DND-41 (cell line): ENCODE data around the gene TOR1B.

Experiments used
- ATAC-seq: fragments of 200-7000 bp; cut with Tn5 transposase; 3 replicates; pipeline ENCODE4 v1.9.1; 2021; ENCODE audit warnings: low read depth; ENCODE audit not compliant: insufficient read depth
- DNase-seq: peaks from one replicate; pipeline ENCODE4 v3.0.0-alpha.2; 2020
- H2AFZ ChIP-seq: 2 replicates; pipeline ENCODE4 v1.6.0; 2012; ENCODE audit warnings: low read depth, low read length
- H3K27ac ChIP-seq: 2 replicates; pipeline ENCODE4 v1.5.1; 2012; ENCODE audit warnings: low read length, inconsistent platforms
- H3K27me3 ChIP-seq: fragments of 200-600 bp; sonication (generic); 2 replicates; pipeline ENCODE4 v1.6.0; 2012; ENCODE audit warnings: low read length, mild to moderate bottlenecking, inconsistent platforms; ENCODE audit not compliant: insufficient read depth, poor library complexity
- H3K36me3 ChIP-seq: 2 replicates; pipeline ENCODE4 v1.5.1; 2012; ENCODE audit warnings: low read length, inconsistent platforms; ENCODE audit not compliant: insufficient read depth
- H3K4me1 ChIP-seq: 2 replicates; pipeline ENCODE4 v1.5.1; 2012; ENCODE audit warnings: mild to moderate bottlenecking, low read length; ENCODE audit not compliant: insufficient read depth
- H3K4me2 ChIP-seq: 2 replicates; pipeline ENCODE4 v1.6.0; 2012; ENCODE audit warnings: mild to moderate bottlenecking, moderate library complexity, low read length, inconsistent platforms; ENCODE audit not compliant: insufficient read depth
- H3K4me3 ChIP-seq, 2 experiments: fragments of 200-600 bp in 1 of 2; shearing (Covaris generic) in 1 of 2; 2 replicates each; pipeline ENCODE4 v1.5.1; 2012 to 2016; ENCODE audit warnings: inconsistent platforms in 2 of 2, low read length in 2 of 2, mild to moderate bottlenecking in 2 of 2, low read depth in 1 of 2, moderate library complexity in 1 of 2
- H3K79me2 ChIP-seq: 2 replicates; pipeline ENCODE4 v1.6.0; 2012; ENCODE audit warnings: low read length, inconsistent platforms; ENCODE audit not compliant: insufficient read depth
- H3K9ac ChIP-seq: 2 replicates; pipeline ENCODE4 v1.6.0; 2012; ENCODE audit warnings: low read depth, mild to moderate bottlenecking, inconsistent platforms, low read length, moderate library complexity
- H3K9me3 ChIP-seq: 2 replicates; pipeline ENCODE4 v1.5.1; 2012; ENCODE audit warnings: low read length, moderate library complexity, mild to moderate bottlenecking, inconsistent platforms; ENCODE audit not compliant: insufficient read depth, severe bottlenecking
- H4K20me1 ChIP-seq: 2 replicates; pipeline ENCODE4 v1.6.0; 2012; ENCODE audit warnings: low read length; ENCODE audit not compliant: insufficient read depth
- EZH2 ChIP-seq: IDR thresholded peaks from 3 replicates; pipeline ENCODE4 v1.6.1; 2012; ENCODE audit warnings: borderline replicate concordance, low read depth, mild to moderate bottlenecking, moderate library complexity, low read length, inconsistent platforms; ENCODE audit not compliant: severe bottlenecking
- TF ChIP-seq, protein P1 (sequence below): IDR thresholded peaks from 2 replicates; pipeline ENCODE4 v1.5.1; 2012; ENCODE audit warnings: borderline replicate concordance, low read length, moderate library complexity, mild to moderate bottlenecking; ENCODE audit not compliant: poor library complexity, severe bottlenecking; ENCODE audit errors: extremely low read depth

TOR1B gene

DNA sequence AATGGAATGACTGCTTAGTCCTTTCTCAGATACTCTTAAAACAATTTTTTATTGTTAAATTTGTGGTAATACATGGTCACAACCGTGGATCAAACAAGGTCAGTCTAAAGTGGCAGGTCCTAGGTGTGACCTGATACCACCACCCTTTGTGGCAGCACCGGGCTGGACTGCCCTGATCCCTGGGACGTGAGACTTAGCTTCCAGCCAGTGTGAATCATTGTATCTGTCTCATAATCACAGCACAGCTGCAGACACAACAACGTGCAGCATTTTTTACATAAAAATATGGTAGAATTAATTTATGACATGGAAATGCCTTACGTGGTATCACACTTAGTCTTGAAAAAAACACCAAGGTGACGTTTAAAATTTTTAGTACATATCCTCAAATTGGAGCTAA is 7.8 kb downstream of the TOR1B start:
- H3K79me2 ChIP-seq, result peaks cover 19% of the 10 kb centered on the region
- H3K4me1 ChIP-seq, result no peaks in the 10 kb centered on the region
- DNase-seq, result no peak
- H3K9ac ChIP-seq, result no peak overlapping the region
- no peaks in the 10 kb centered on the region for H3K27me3 ChIP-seq
- TF ChIP-seq, protein P1, sequence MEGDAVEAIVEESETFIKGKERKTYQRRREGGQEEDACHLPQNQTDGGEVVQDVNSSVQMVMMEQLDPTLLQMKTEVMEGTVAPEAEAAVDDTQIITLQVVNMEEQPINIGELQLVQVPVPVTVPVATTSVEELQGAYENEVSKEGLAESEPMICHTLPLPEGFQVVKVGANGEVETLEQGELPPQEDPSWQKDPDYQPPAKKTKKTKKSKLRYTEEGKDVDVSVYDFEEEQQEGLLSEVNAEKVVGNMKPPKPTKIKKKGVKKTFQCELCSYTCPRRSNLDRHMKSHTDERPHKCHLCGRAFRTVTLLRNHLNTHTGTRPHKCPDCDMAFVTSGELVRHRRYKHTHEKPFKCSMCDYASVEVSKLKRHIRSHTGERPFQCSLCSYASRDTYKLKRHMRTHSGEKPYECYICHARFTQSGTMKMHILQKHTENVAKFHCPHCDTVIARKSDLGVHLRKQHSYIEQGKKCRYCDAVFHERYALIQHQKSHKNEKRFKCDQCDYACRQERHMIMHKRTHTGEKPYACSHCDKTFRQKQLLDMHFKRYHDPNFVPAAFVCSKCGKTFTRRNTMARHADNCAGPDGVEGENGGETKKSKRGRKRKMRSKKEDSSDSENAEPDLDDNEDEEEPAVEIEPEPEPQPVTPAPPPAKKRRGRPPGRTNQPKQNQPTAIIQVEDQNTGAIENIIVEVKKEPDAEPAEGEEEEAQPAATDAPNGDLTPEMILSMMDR, result no peak
- no peak for TF ChIP-seq EZH2
- H3K27ac ChIP-seq, result no peak overlapping the region
- ATAC-seq, result no peak
- H4K20me1 ChIP-seq, result peaks cover 39% of the 10 kb centered on the region
- H2AFZ ChIP-seq, result no peak overlapping the region
- no peak overlapping the region for H3K4me3 ChIP-seq
- no peak overlapping the region for H3K4me2 ChIP-seq
- H3K36me3 ChIP-seq, result peaks cover 87% of the 10 kb centered on the region
- H3K9me3 ChIP-seq, result no peaks in the 10 kb centered on the region

DNA sequence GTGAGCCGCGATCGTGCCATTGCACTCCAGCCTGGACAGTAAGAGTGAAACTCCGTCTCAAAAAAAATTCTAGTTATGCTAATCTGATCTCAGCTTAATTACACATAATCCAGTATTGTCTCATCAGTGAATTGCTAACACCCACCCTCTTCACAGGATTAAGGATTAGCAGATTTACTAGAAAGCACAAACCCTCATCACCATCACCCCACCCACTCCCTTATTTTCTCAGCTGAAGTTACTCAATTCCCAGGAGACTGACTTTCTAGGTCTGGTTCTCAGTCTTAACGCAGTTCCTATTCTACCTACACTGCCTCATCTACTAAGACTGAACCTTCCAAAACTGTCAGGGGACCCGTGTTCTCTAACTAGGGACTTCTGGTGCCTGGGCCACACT is 9.0 kb downstream of the TOR1B start:
- no peak overlapping the region for H3K4me3 ChIP-seq
- H3K9me3 ChIP-seq, result no peaks in the 10 kb centered on the region
- DNase-seq (no peak), ATAC-seq (peak; percentile 10; the same call in 1 of the 3 replicates)
- H3K4me2 ChIP-seq, result no peak overlapping the region
- peaks cover 14% of the 10 kb centered on the region; the same call in 1 of the 2 replicates for H3K79me2 ChIP-seq
- H3K4me1 ChIP-seq, result no peaks in the 10 kb centered on the region
- no peak overlapping the region for H3K27ac ChIP-seq
- no peak overlapping the region for H3K9ac ChIP-seq
- H3K27me3 ChIP-seq, result no peaks in the 10 kb centered on the region
- H2AFZ ChIP-seq, result no peak overlapping the region
- no peak for TF ChIP-seq EZH2
- TF ChIP-seq, protein P1, result no peak
- H4K20me1 ChIP-seq, result peaks cover 38% of the 10 kb centered on the region
- H3K36me3 ChIP-seq, result peaks cover 88% of the 10 kb centered on the region

DNA sequence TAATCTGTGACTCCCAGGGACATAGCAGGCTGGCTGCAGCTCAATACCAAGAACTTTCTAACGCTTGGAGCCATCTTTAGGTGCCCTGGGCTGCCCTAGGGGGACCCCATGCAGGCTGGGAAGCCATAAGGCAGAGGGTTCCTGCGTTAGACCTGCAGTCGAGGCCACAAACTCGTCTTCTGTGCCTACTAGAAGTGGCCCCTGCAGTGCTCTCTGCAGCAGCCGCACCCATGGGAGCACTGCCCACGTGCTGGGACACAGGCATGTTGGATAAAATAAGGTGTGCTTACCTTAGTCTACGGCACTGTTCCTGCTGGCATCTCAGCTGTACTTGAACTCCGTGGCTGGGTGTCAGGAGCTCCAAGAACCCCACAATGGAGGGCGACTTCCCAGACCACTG is 9.4 kb downstream of the TOR1B start:
- Histone ChIP-seq H3K79me2 (peaks cover 10% of the 10 kb centered on the region; the same call in 1 of the 2 replicates), H2AFZ (no peak overlapping the region), H3K27ac (no peak overlapping the region), H3K9ac (no peak overlapping the region), H3K4me2 (no peak overlapping the region), H3K4me3 (no peak overlapping the region), H3K9me3 (no peaks in the 10 kb centered on the region), H3K27me3 (no peaks in the 10 kb centered on the region), H4K20me1 (peaks cover 38% of the 10 kb centered on the region), H3K36me3 (peaks cover 87% of the 10 kb centered on the region), H3K4me1 (no peaks in the 10 kb centered on the region)
- ATAC-seq (peak; percentile 35; the same call in 2 of the 3 replicates), DNase-seq (no peak)
- TF ChIP-seq, protein P1, result no peak
- TF ChIP-seq EZH2, result no peak

DNA sequence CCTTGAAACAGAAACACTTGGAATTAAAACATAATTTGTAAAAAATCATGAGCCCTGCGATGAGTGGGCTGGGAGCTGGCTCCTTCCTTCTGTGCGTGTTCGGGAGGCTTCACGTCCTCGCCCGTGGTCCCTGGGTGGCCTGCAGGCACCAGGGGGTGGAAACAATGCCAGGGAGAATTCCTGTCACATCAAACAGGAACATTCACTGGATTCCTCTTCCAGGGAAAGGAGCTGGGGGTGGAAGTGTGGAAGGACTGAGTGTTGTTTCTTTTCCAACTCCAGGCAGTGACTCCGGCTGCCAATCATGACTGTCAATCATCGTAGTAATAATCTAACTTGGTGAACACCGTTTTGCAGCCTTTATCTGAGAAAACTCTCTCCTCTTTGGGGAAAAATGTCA is 10.7 kb downstream of the TOR1B start:
- no peaks in the 10 kb centered on the region for H3K27me3 ChIP-seq
- no peak overlapping the region for H3K9ac ChIP-seq
- no peak for DNase-seq
- H3K36me3 ChIP-seq, result peaks cover 90% of the 10 kb centered on the region
- H2AFZ ChIP-seq, result no peak overlapping the region
- H3K4me2 ChIP-seq, result no peak overlapping the region
- no peaks in the 10 kb centered on the region for H3K9me3 ChIP-seq
- no peak for ATAC-seq
- TF ChIP-seq, protein P1, result no peak
- TF ChIP-seq EZH2, result no peak
- H4K20me1 ChIP-seq, result peaks cover 42% of the 10 kb centered on the region
- no peak overlapping the region for H3K4me3 ChIP-seq
- peaks cover 10% of the 10 kb centered on the region; the same call in 1 of the 2 replicates for H3K79me2 ChIP-seq
- no peak overlapping the region for H3K27ac ChIP-seq
- H3K4me1 ChIP-seq, result no peaks in the 10 kb centered on the region
